ENCODE results near the gene OLFML2B. TPM values are rescaled to one million over a fixed set of nuclear protein-coding genes. Genes with fewer than 3 reads are reported as not detected.
"Not testable (repeated sequence)": the region's sequence is repeated elsewhere in the genome, so short reads cannot be mapped to it uniquely, and the experiment has no call there.

OLFML2B gene
- total RNA-seq, 2 experiments from 2014 or later = not detected

DNA sequence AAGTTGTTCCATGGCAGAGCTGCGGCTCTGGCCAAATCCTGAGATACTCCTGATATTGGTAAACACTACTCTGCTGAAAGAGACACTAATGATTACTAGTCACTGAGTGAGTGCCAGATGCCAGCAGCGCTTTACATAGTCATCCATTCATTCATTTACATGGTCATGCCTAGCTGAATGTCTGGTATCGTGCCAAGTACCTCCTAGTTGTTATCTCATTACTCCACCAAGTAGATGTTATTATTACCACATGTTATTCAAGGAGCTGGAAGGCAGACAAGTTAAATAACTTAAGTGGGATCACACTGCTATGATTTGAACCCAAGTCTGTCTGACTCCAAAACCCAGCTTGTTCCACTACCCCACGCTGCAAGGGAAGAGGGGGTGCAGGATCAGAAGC, 4.7 kb downstream of the OLFML2B start:
- H3K36me3 Mint-ChIP-seq (ENCODE audit: low read depth) = no peaks in the 10 kb centered on the region
- H3K4me1 Mint-ChIP-seq (ENCODE audit: low read depth) = peaks cover 2% of the 10 kb centered on the region
- no peak overlapping the region for H3K27ac Mint-ChIP-seq
- intact Hi-C loops (cut with micrococcal nuclease) = no loop called here
- H3K4me3 Mint-ChIP-seq = no peak overlapping the region
- H3K27me3 Mint-ChIP-seq = peaks cover 11% of the 10 kb centered on the region
- ATAC-seq (no peak), DNase-seq (no peak)
- no peaks in the 10 kb centered on the region for H3K9me3 Mint-ChIP-seq
- POLR2A ChIA-PET = interaction anchor here (1.1 kb wide), 1 partner anchor 165 kb away, joined by 4 read pairs; no protein-coding TSS in a partner anchor
- CTCF ChIA-PET = interaction anchor here (1.4 to 2.0 kb wide), 2 partner anchors 18 to 227 kb away, joined by 6 to 7 read pairs; no protein-coding TSS in a partner anchor
- no peak for TF ChIP-seq CTCF (IDR thresholded peaks at IDR 0.05)

DNA sequence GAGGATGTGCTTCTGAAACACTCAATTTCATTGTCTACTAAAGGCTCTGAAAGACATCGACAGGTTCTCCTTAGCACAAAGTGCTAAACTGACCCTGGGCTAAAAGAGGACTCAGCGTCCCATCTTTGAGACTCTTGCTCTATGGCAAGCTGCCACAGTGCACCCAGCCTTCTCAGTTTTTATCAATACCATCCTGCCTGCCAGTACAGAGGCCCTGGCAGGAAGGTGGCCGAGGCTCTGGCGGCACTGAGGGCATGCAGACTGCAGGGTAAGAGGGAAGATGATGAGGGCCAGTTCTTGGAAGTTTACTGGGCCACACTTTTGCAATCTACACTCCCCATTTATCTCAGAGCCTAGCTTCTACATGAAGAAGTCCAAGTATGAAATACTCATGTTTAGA, 5.3 kb downstream of the OLFML2B start:
- DNase-seq (no peak), ATAC-seq (no peak)
- CTCF ChIA-PET = interaction anchor here (1.4 to 2.0 kb wide), 2 partner anchors 19 to 226 kb away, joined by 6 to 7 read pairs; no protein-coding TSS in a partner anchor
- Mint-ChIP-seq H3K36me3 (ENCODE audit: low read depth) (no peaks in the 10 kb centered on the region), H3K27ac (no peak overlapping the region), H3K4me3 (no peak overlapping the region), H3K4me1 (ENCODE audit: low read depth) (peaks cover 1% of the 10 kb centered on the region), H3K9me3 (peaks cover 2% of the 10 kb centered on the region), H3K27me3 (peaks cover 10% of the 10 kb centered on the region)
- intact Hi-C loops (cut with micrococcal nuclease) = no loop called here
- POLR2A ChIA-PET = interaction anchor here (1.1 kb wide), 1 partner anchor 165 kb away, joined by 4 read pairs; no protein-coding TSS in a partner anchor
- no peak for TF ChIP-seq CTCF (IDR thresholded peaks at IDR 0.05)

- H3K27me3 Mint-ChIP-seq; H3K9me3 Mint-ChIP-seq; ATAC-seq; H3K36me3 Mint-ChIP-seq (ENCODE audit: low read depth); H3K4me3 Mint-ChIP-seq; intact Hi-C loops (cut with micrococcal nuclease); H3K4me1 Mint-ChIP-seq (ENCODE audit: low read depth); DNase-seq; H3K27ac Mint-ChIP-seq; POLR2A ChIA-PET: not testable (repeated sequence)
- CTCF ChIA-PET = interaction anchor here (0.6 to 2.0 kb wide), 2 partner anchors 47 to 226 kb away, joined by 3 to 7 read pairs; no protein-coding TSS in a partner anchor
These were observed 5.9 kb downstream of the OLFML2B start for GRCh38 chr1:162017791-162018190.

GRCh38 chr1:162016631-162017030, 7.0 kb downstream of the OLFML2B start:
- Mint-ChIP-seq H3K4me1 (ENCODE audit: low read depth) (no peaks in the 10 kb centered on the region), H3K27me3 (no peaks in the 10 kb centered on the region), H3K36me3 (ENCODE audit: low read depth) (no peaks in the 10 kb centered on the region), H3K4me3 (no peak overlapping the region), H3K9me3 (peaks cover 6% of the 10 kb centered on the region), H3K27ac (no peak overlapping the region)
- no peak for DNase-seq
- peak; percentile 39 for ATAC-seq
- intact Hi-C loops (cut with micrococcal nuclease) = no loop called here
- no peak for TF ChIP-seq CTCF (IDR thresholded peaks at IDR 0.05)
- ChIA-PET CTCF (interaction anchor here (0.9 to 1.7 kb wide), 2 partner anchors 20 to 47 kb away, joined by 3 to 6 read pairs; no protein-coding TSS in a partner anchor), POLR2A (interaction anchor here (0.6 to 1.0 kb wide), 2 partner anchors 20 to 497 kb away, joined by 3 to 4 read pairs; no protein-coding TSS in a partner anchor)

DNA sequence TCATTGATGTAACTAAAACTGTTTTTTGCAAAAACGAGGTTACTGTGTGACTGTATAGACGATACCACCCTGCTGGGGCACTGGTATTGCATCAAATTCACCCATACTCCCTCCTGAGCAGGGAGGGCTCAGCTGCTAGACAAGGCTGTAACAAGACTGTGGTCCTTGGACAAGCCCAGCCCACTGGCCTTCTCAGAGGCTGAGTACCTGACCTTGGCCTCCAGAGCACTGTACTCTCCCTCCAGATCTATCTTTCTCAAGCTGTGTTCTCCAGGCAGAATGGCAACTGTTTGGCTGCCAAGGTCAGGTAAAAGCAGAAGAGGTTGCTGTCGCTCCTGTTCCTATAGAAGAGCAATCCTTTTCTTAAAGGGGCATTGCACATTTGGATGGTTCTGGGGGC, 8.5 kb downstream of the OLFML2B start:
- intact Hi-C loops (cut with micrococcal nuclease) = no loop called here
- no peak overlapping the region for H3K27ac Mint-ChIP-seq
- no peak for TF ChIP-seq CTCF (IDR thresholded peaks at IDR 0.05)
- ChIA-PET CTCF (interaction anchor here (1.7 kb wide), 1 partner anchor 22 kb away, joined by 6 read pairs; no protein-coding TSS in a partner anchor), POLR2A (interaction anchor here (1.3 kb wide), 1 partner anchor 11 kb away, joined by 3 read pairs; no protein-coding TSS in a partner anchor)
- H3K36me3 Mint-ChIP-seq (ENCODE audit: low read depth) = no peaks in the 10 kb centered on the region
- peaks cover 6% of the 10 kb centered on the region for H3K9me3 Mint-ChIP-seq
- DNase-seq (no peak), ATAC-seq (no peak)
- H3K27me3 Mint-ChIP-seq = no peaks in the 10 kb centered on the region
- H3K4me1 Mint-ChIP-seq (ENCODE audit: low read depth) = no peaks in the 10 kb centered on the region
- H3K4me3 Mint-ChIP-seq = no peak overlapping the region

Measured in activated CD8-positive, alpha-beta T cell treated with anti-CD3 and anti-CD28 coated beads for 36 hours (primary cell).